Stimulated activated CD4-positive, alpha-beta T cell treated with anti-CD3 and anti-CD28 coated beads, Interleukin-1b, Interleukin-23, amount 100 ng/mL, for 4 hours (primary cell): ENCODE measurements around the gene GTF3C5.
"Not testable (repeated sequence)": the region's sequence is repeated elsewhere in the genome, so short reads cannot be mapped to it uniquely, and the experiment has no call there.

Source experiments
- DNase-seq, 2 donors: peaks; one replicate each; pipeline ENCODE4 v3.0.0-alpha.2; 2020; ENCODE audit warnings: low read depth in 2 of 2

GTF3C5 gene

DNA sequence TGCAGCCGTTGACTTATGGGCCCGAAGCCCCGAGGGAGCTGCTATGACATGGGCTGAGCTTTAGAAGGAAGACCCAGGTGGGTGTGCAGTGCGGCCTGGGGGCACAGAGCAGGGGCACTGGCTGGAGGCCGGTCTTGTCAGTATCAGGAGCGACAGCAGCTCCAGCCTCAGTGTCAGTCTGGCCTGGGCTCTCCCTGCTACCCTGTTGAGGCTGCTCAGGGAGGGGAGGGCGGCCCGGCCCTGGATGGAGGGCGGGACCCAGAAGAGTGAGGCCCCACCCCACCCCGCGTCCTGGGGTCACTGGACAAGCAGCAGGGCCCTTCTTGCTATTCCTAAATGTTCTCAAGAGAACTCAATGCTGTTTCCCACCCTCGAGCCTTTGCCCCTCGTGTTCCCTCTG is 34.3 kb upstream of the GTF3C5 start:
- DNase-seq = no peak

DNA sequence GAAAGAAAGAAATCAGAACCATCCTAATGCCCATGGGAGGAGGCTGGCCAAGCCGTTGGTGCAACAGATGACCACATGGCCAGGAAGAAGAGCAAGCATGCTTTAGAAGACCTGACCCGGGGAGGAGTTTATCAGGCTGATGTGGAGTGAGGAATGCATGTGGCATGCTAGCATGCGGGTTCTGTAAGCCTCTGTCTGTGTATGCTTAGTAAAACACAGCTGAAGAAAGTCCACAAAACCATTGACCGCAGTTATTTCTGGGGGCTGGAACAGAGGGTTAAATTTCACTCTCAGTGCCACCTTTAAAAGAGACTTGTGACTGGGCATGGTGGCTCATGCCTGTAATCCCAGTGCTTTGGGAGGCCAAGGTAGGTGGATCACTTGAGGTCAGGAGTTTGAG is 33.2 kb upstream of the GTF3C5 start:
- no peak for DNase-seq

DNA sequence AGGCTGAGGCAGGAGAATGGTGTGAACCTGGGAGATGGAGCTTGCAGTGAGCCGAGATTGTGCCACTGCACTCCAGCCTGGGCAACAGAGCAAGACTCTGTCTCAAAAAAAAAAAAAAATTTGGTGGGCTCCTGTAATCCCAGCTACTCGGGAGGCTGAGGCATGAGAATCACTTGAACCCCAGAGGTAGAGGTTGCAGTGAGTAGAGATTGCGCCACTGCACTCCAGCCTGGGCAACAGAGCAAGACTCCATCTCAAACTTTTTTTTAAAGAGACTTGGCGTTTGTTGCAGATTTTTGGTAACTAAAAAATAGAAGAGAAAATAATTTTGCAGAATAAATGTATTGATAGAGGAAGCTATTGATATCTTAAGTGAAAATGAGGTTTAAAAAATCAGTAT is 32.6 kb upstream of the GTF3C5 start:
- not testable (repeated sequence) for DNase-seq

DNA sequence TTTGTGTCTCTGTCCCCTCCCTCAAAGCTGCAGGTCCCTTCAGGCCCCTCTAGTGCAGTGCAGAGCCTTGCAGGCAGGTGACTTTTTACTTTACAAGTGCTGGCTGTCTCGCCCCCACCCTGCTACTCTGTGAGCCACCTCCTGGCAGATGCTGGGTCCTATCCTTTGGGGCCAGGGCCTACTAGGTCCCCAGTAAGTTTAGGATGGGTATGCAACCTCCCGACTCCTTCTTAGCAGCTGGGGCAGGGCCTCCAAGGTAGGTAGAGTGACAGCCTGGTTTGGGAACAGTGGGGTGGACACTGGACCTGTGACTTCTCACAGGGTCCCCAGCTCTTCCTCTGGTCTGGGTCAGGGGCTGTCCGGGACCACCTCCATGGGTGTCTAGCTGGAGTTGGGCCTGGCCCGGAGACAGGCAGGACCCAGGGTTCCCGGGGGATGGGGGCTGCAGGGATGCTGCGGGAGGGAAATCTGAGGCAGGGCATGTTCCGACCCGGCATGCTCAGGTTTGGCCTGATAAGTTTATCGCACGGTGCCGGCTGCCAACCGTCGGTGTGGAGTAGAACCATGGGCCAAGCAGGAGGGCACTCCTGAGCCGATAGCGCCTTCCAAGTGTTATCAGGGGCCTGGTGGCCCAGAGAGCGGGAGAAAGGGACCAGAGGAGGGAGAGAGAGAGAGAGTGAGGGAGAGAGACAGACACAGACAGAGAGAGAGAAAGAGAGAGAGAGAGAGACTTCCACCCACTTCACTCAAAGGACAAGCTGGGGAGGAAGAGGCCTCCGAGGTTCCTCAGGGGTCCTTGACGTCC is 31.8 kb upstream of the GTF3C5 start:
- no peak for DNase-seq

DNA sequence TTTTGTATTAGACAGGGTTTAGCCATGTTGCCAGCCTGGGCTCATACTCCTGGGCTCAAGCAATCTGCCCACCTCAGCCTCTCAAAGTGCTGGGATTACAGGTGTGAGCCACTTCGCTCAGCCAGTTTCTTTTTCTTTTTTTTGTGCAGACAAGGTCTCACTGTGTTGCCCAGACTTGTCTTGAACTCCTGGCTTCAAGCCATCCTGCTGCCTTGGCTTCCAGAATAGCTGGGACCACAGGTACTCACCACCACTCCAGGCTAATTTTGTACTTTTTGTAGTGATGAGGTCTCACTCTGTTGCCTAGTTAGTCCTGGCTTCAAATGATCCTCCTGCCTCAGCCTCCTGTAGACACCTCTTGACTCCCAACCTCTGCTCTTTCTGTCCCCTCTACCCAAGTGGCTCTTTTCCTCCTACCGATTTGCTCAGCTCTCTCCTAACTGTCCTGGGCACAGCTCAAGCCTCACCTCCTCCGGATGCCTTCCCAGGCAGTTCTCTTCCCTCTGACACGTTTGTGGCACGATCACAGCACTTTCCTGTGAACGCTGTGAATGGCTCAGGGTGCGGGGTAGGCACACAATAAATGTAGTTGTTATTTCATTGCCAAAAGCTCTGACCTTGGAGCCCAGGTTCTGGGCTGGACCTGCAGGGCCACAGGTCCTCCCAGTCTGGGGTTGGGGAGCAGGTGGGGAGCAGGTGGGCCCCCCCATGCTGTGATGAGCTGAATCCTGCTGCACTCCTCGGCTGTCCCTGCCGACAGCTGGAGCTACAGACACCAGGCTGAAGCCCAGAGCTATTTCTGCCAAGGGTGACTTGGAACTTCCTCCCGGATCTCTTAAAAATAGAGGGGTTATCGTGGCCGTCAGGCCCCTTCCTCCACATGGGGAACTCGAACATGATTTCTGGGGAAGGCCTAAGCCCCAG is 28.4 kb upstream of the GTF3C5 start:
- no peak for DNase-seq

DNA sequence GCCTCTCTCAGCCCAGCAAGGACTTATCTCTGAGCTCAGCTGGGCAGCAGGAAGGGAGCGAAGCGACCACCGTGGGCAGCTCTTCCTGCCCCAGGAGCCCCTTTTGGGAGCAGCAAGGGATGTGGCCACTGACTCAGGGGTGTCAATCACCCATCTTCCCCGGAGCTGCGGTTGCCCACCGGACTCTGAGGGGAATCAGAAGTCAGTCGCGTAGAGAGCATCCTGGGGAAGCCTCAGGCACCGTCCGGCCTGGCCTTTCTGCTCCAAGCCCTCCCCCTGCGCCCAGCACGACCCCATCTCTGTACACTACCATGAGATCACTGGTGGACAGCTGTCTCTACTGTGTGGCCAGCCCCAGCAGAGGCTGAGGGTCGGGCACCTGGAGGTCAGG is 27.7 kb upstream of the GTF3C5 start:
- no peak for DNase-seq

DNA sequence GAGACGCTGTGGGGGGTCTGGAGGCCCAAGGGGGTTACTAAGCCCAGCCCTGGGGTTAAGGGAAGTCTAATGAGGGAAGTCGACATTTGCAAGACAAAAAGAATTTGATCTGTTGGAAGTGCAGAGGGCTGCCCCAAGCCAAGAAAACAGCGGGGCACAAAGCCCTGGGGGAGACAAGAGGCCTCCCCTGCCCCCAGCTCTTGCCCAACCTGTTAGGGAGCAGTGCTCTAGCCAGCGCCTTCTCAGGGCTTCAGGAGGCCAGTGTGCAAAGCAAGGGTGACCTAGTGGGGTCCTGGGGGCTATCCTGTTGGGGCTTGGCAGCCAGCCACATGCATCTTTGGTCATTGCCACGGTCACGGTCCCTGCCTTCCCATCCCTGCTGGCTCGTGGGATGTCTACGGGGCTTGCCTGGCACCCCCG is 27.1 kb upstream of the GTF3C5 start:
- no peak for DNase-seq

DNA sequence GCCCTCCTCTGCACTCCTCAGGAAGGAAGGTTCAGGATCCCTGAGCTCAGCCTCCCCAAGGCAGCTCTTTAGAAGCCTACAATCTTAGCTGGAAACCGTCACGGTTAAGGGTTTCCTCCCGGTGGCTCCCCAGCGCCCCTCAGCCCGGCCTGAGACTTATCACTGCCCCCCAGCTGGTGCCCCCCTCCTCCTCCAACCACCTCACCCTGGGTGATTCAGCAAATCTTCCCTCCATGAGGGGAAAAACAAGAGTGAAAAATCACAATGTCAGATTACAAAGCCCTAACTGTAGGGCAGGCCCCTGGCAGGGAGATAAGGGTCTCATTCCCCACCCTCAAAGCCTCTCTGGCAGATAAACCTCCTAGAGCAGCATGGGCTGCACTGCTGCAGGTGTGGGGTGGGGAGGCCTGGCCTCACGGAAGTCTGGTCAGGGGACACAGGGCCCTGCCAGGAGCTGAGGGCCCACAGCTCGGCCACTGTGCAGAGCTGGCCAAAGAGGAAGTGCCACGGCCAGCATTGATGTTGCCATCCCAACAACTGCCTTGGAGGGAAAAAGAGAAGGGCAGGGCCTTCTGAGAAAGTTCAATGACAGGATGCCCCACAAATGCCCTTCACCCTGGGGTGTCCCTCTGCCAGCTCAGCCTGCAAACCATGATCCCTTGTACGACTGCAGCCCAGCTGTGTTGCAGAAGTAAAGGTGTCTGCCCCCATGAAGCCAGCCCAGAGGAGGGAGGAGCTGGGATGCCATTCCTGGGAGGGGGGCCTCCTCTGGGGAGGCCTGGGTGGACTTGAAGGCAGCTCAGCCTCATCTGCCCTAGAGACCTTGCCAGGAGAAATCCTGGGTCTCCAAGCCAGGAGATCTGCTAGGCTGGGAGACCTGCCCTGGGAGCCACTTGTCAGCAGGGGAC is 26.5 kb upstream of the GTF3C5 start:
- DNase-seq = no peak

DNA sequence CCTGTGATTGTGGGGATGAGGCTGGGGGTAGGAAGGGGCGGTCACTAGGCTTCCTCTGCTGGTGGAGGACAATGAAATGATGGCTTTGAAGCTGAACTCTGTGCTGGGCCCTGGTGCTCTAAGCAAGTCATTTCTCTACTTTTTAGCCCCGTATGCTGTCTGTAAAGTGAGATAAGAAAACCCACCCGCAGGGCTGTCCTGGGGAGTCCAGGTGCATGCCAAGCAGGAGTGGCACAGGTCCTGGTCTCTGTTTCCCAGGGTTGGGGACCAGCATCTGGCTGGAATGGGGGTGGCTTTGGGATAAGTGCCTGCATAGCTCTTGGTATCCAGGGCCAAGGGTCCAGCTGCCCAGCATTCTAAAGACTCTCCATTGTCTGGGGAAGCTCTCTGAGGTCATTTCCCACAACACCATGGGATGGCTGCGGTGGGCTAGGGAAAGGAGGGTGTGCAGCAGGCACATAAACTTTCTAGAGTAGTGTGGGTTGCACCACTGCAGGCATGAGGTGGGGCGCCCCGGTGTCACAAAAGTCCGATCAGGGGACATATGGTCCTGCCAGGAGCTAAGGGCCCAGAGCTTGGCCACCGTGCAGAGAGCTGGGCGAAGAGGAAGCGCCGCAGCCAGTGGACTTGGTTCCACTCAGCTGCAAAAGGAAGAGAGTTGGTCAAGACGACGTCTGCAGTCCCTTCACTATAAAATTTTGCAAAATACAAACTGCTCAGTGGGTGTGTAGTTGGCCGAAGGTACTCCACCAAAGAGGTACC is 25.6 kb upstream of the GTF3C5 start:
- DNase-seq = no peak

DNA sequence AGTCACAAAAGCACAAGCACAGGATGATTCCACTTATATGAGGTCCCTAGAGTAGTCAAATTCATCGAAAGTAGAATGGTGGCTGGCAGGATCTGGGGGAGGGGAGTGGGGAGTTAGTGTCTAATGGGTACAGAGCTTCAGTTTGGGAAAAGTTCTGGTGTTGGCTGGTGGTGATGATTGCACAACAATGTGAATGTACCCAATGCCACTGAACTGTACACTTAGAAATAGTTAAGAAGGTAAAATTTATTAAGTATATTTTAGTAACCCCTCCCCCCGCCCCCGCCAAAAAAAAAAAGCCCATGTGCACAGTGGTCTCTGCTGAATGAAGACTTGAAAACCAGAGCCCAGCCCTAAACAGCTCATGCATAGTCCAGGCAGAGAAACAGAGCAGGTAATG is 24.8 kb upstream of the GTF3C5 start:
- DNase-seq = no peak

DNA sequence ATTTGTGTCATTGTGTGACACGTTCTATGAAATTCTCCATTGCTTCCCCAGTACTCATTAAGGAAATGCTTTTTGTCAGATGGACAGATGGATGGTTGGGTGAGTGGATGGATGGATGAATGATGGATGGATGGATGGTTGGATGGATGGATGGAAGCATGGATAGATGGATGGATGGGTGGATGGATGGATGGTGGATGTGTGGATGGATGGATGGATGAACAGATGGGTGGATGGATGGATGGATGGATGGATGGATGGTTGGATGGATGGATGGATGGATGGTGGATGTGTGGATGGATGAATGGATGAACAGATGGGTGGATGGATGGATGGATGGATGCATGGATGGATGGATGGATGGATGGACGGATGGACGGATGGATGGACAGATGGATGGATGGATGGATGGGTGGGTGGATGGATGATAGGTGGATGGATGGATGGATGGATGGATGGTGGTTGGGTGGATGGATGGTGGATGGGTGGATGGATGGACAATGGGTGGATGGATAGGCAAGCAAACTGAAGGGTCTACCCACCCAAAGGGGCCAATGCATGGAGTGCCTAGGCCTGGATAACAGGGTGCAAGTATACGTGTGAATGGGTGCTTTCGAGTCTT is 24.0 kb upstream of the GTF3C5 start:
- DNase-seq = no peak

DNA sequence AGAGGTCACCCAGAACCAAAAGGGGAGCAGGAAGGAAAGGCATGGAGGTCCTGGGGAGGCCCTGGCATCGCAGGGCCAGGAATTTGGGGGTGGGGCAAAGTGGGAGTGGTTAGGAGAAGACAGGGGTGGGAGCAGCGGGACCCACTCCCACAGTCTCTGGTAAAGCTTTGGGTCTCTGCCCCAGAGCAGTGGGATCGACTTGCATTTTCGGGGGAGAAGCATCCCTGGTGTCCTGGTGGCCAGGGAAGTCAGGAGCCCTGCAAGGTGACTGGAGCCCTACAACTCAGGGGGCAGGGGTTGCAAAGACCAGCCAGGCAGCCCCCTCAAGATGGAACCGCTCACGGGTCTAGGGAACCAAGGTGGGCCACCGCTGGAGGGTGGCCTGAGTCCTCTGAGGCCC is 22.4 kb upstream of the GTF3C5 start:
- DNase-seq = no peak

DNA sequence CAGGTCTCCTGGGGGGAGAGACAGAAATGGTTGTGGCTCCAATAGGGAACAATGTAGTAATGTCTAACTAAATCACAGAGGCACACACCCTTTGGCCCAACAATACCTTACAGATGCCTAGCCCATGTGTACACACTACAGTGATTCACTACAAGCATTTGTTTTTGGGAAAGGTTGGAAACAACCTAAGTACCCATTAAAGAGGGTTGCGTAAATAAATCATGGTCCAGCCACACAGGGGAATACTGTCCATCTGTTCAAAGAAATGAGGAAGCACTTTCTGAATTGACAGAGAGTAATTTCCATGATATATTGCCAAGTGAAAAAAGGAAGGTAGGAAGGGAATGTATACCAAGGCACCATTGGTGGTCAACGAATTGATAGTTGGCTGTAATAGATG is 22.0 kb upstream of the GTF3C5 start:
- no peak for DNase-seq

DNA sequence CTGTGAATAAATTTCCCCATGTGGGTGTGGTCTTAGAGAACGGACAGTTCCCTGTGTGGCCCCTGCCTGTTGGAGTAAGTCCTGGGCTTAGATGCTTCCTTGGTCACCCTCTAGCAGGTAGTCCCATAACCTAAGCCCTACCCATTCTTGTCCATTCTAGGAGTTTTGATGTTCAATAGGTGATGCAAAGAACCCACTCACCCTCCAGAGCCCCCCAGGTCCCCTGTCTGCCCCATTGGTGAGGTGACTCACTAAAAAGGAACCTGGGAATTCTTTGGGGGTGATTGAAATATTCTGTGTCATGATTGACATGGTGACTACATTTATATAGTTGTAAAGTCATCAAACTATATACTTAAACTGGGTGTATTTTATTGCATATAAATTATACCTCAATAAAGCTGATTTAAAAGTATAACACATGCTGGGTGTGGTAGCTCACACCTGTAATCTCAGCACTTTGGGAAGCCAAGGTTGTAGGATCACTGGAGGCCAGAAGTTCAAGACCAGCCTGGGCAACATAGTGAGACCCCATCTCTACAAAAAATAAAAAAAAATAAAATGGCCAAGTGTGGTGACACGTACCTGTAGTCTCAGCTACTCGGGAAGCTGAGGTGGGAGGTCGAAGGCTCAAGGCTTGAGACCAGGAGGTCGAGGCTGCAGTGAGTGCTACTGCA is 20.8 kb upstream of the GTF3C5 start:
- DNase-seq = no peak

DNA sequence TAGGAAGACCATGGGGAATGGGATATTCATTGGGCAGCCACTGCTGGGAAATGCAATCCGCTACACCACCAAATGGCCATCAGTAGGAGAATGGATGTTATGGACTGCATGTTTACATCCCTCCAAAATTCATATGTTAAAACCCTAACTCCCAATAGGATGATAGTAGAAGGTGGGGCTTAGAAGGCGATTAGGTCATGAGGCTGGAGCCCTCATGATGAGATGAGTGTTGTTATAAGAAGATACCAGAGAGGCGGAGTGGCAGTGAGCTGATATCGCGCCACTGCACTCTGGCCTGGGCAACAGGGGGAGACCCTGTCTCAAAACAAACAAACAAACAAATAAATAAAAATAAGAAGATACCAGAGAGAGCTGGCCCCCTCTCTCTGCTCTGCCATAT is 16.1 kb upstream of the GTF3C5 start:
- no peak for DNase-seq

DNA sequence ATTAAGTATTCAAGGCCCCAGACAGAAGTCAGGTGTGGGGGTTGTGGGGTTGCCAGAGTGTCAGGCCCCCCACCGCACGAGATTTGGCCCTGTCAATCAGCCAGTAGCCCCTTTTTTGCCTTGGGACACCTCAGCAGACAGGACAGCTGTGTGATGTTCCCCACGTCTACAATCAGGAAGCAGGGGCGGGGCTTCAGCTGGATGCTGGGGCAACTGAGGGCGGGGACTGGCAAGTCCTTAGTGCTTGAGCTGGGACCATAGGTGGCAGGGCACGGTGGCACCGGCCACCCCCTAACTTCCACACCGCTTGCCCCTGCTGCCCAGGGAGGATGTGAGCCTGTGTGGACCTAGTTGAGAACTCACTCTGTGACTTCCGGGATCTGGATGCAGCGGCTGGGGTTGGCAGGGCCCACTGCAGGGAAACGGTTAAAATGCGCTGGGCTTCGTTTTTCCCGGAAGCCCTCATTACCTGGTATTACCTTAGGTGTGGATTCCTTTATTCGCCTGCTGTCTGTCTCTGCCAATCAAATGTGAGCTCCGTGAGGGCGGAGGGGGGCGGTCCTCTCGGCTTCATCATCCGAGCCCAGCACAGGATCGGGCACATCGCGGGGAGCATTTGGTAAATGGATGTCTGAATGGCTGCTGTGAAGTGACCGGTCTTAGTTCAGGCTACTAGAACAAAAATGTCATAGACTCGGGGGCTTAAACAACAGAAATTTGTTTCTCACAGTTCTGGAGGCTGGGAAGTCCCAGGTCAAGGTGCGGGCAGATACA is 7.5 kb upstream of the GTF3C5 start:
- peak in 1 of 2 donors; percentile 7 for DNase-seq

DNA sequence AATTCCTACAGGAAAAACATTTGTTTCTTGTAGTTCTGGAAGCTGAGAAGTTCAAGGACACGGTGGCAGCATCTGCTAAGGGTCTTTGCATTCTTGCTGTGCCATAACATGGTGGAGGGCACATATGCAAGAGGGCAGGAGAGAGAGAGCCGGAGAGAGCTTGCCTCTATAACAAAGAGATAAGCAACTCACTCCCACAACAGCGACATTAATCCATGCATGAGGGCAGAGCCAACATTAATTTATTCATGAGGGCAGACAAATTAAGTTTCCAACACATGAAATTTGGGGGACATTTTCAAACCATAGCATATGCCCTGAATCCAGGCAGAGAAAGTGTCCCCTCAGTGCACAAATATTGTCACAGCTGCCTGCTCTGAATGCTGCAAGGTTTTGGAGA is 4.4 kb upstream of the GTF3C5 start:
- no peak for DNase-seq

DNA sequence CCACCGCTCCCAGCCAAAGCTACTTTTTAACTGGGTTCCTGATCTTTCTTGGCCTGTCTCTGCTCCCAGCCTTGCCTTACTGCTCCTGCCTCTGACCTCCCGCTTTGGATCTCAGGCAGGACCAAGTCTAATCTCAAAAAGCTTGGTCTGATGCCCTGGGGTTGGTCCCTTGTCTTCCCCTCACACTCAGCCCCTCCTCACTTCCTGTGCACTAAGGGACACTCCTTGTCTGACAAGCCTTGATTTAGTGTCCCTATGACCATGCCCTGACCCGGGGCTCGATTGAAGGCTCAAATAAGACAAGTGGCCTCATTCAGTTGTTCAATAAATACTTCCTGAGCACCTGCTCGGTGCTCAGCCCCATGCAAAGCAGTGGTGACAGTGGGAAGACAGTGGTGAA is 3.7 kb upstream of the GTF3C5 start:
- no peak for DNase-seq

DNA sequence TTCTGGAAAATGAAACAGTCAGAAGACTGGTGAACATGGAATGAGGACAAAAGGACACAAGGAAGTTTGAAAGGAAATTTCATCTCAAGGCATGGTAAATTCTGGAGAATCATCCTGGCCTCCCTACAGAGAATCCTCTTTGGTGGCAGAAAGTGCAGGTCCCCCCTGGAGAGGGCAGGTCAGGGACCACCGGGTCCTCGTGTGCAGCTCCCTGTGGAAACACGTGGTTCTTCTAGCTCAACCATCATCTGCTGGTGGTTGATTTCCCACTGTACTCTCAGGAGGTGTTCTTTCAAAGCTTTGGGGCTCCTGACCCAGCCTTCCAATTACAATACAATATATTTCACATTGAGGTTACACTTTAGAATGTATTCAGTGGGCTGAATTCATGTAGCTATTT is 2.6 kb upstream of the GTF3C5 start:
- no peak for DNase-seq

DNA sequence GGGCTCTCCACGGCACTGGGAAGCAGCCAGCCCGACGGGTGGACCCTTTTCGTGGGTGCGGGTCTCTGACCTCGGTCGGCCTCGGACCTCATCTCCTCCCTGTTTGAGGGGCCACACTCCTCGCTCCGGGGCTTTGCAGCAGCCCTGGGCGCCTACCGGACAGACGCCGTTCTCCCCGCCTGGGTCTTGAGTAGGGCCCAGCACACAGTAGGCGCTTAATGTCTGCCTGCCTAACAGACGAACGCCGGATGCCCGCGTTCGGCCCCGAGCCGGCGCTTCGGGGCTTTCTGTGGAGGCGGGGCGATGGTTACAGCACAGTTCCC is 842 bp upstream of the GTF3C5 start:
- no peak for DNase-seq
